K562 (cell line): Measurements from ENCODE around the gene PHF20. TPM values are rescaled to one million over a fixed set of nuclear protein-coding genes. Genes with fewer than 3 reads are reported as not detected.

Experiments
- ARID3B ChIP-seq: fragments of 250-450 bp; sonication (Bioruptor Pico); IDR thresholded peaks from 2 replicates; pipeline ENCODE4 v1.4.0; 2020; ENCODE audit warnings: borderline replicate concordance
- CHAMP1 ChIP-seq: fragments of 450-650 bp; IDR thresholded peaks from 2 replicates; pipeline ENCODE4 v1.6.1; 2016; ENCODE audit warnings: mild to moderate bottlenecking
- DEAF1 ChIP-seq: fragments of 450-650 bp; formaldehyde crosslinking; IDR thresholded peaks from 2 replicates; pipeline ENCODE4 v1.4.0; 2020; ENCODE audit warnings: mild to moderate bottlenecking, moderate library complexity
- ETV6 ChIP-seq, 3 experiments: fragments of 150-350 bp in 1 of 3; sonication (generic) in 1 of 3; formaldehyde crosslinking in 1 of 3; IDR thresholded peaks; 2 replicates each; pipeline versions ENCODE4 v1.6.1 to v1.8.0; 2014 to 2022; ENCODE audit warnings: borderline replicate concordance in 2 of 3, low read depth in 2 of 3, antibody characterized with exemption in 1 of 3, low read length in 1 of 3, mild to moderate bottlenecking in 1 of 3, missing genetic modification reagents in 1 of 3
- JUND ChIP-seq, 2 experiments: IDR thresholded peaks; 2 replicates in 1 of 2; 3 replicates in 1 of 2; pipeline ENCODE4 v1.6.1; 2011; ENCODE audit warnings: borderline replicate concordance in 2 of 2, low read depth in 2 of 2, low read length in 2 of 2, improper control_type of control experiment in 1 of 2, missing biosample characterization in 1 of 2, missing genetic modification characterization in 1 of 2, missing genetic modification reagents in 1 of 2
- KLF16 ChIP-seq: IDR thresholded peaks from 2 replicates; pipeline ENCODE4 v1.6.1; 2016; ENCODE audit warnings: antibody characterized with exemption
- MAZ ChIP-seq, 2 experiments: fragments of 450-650 bp in 1 of 2; sonication (generic) in 1 of 2; formaldehyde crosslinking; IDR thresholded peaks in 1 of 2; conservative IDR thresholded peaks in 1 of 2; 2 replicates each; pipeline versions ENCODE4 v1.4.0 to v1.5.0; 2020; ENCODE audit warnings: mild to moderate bottlenecking in 1 of 2, missing genetic modification reagents in 1 of 2
- NR4A1 ChIP-seq, 2 experiments: fragments of 250-450 bp in 1 of 2; fragments of 450-650 bp in 1 of 2; sonication (Bioruptor Pico) in 1 of 2; IDR thresholded peaks; 2 replicates each; pipeline versions ENCODE4 v1.4.0 to v1.6.1; 2016 to 2020; ENCODE audit warnings: mild to moderate bottlenecking in 2 of 2, missing compliant biosample characterization in 1 of 2, missing genetic modification characterization in 1 of 2, moderate library complexity in 1 of 2
- POLR2H ChIP-seq: IDR thresholded peaks from 2 replicates; pipeline ENCODE4 v1.6.1; 2016; ENCODE audit warnings: missing genetic modification characterization, low read depth, mild to moderate bottlenecking, control low read depth, missing compliant biosample characterization, moderate library complexity
- POLR3A ChIP-seq: IDR thresholded peaks from 2 replicates; pipeline ENCODE4 v1.6.1; 2011; ENCODE audit warnings: borderline replicate concordance, mild to moderate bottlenecking, moderate library complexity; ENCODE audit not compliant: insufficient read length, insufficient read depth; ENCODE audit errors: extremely low read depth
- PRMT5 ChIP-seq: sonication (generic); formaldehyde crosslinking; IDR thresholded peaks from 2 replicates; pipeline ENCODE4 v1.5.0; 2020; ENCODE audit warnings: missing genetic modification reagents
- SNIP1 ChIP-seq: fragments of 450-650 bp; IDR thresholded peaks from 2 replicates; pipeline ENCODE4 v1.7.1; 2017; ENCODE audit warnings: low read depth, mild to moderate bottlenecking
- ZNF184 ChIP-seq: sonication (generic); formaldehyde crosslinking; IDR thresholded peaks from 2 replicates; pipeline ENCODE4 v1.5.0; 2020; ENCODE audit warnings: missing genetic modification reagents
- ZNF239 ChIP-seq: fragments of 250-450 bp; sonication (Bioruptor Pico); IDR thresholded peaks from 2 replicates; pipeline ENCODE4 v1.4.0; 2020; ENCODE audit warnings: mild to moderate bottlenecking
- ZNF280B ChIP-seq: fragments of 250-450 bp; sonication (Bioruptor Pico); IDR thresholded peaks from 2 replicates; pipeline ENCODE4 v1.5.1; 2021; ENCODE audit warnings: mild to moderate bottlenecking
- ZNF436 ChIP-seq: fragments of 250-450, 450-650 bp; sonication (Bioruptor Pico); formaldehyde crosslinking; IDR thresholded peaks from 2 replicates; pipeline ENCODE4 v1.7.0; 2020; ENCODE audit warnings: mild to moderate bottlenecking
- ZZZ3 ChIP-seq: fragments of 450-650 bp; IDR thresholded peaks from 2 replicates; pipeline ENCODE4 v1.6.1; 2016; ENCODE audit warnings: antibody characterized with exemption, mild to moderate bottlenecking, moderate library complexity
- polyA plus RNA-seq, 8 experiments: library from polyadenylated mRNA; depleted of rRNA in 4 of 8; stranded (reverse) in 5 of 8; unstranded in 3 of 8; fragments of >200 nt; fragmentation: Nextera tagmentation in 2 of 8; fragmentation: Illumina TruSeq in 1 of 8; extraction: Ambion mirVana in 2 of 8; extraction: Trizol in 1 of 8; gene quantifications; 2 replicates each; pipeline versions ENCODE4 v1.2.1 to v1.2.3, GENCODE V29; 2011 to 2014; ENCODE audit warnings: inconsistent platforms in 1 of 8, missing spikeins in 1 of 8
- total RNA-seq, 7 experiments: library from RNA; depleted of rRNA in 6 of 7; stranded (reverse); fragments of >200 nt in 6 of 7; fragmentation: Illumina TruSeq in 2 of 7; extraction: Trizol in 2 of 7; gene quantifications; 2 replicates each; pipeline versions ENCODE4 v1.2.1 to v1.2.3, GENCODE V29; 2011 to 2021; ENCODE audit warnings: low replicate concordance in 1 of 7

Gene PHF20
- total and polyA plus RNA-seq, 9 of the 15 experiments (the other 6 are each of a cell fraction or from before 2014, with no cell fraction given), result 49.9 to 196 (median 70.7) TPM

- TF ChIP-seq JUND (IDR thresholded peaks at IDR 0.05; ENCODE audit: borderline replicate concordance, low read depth, low read length), result peak; percentile 51; the same call in 1 of the 2 replicates
- no peak for TF ChIP-seq JUND (tag; IDR thresholded peaks at IDR 0.05; ENCODE audit: borderline replicate concordance, low read depth, low read length)
- 0 out of 2 replicates have a peak, but pooled peaks have one; percentile 20 for TF ChIP-seq KLF16
- no peak for TF ChIP-seq SNIP1
- no peak for TF ChIP-seq ZNF280B (CRISPR knock-in tag)
- no peak for TF ChIP-seq POLR3A
- TF ChIP-seq NR4A1 (CRISPR knock-in tag; IDR thresholded peaks at IDR 0.05), result no peak
- no peak for TF ChIP-seq NR4A1 (tag; IDR thresholded peaks at IDR 0.05)
- TF ChIP-seq PRMT5 (CRISPR knock-in tag), result no peak
- no peak for TF ChIP-seq ETV6 (IDR thresholded peaks at IDR 0.05; ENCODE audit: borderline replicate concordance in 1 of 2, low read depth in 2 of 2, low read length in 1 of 2)
- TF ChIP-seq ETV6 (CRISPR knock-in tag; IDR thresholded peaks at IDR 0.05; ENCODE audit: borderline replicate concordance), result no peak
- no peak for TF ChIP-seq ZZZ3
- no peak for TF ChIP-seq ZNF184 (CRISPR knock-in tag)
- no peak for TF ChIP-seq ZNF436 (CRISPR knock-in tag)
- TF ChIP-seq POLR2H, result no peak
- peak in 1 of 2 experiments; percentile 53; a peak in 2 of 4 replicates for TF ChIP-seq MAZ (CRISPR knock-in tag; conservative IDR thresholded peaks at IDR 0.05 in 1 of 2, IDR thresholded peaks at IDR 0.05 in 1 of 2)
- TF ChIP-seq ZNF239, result no peak
- TF ChIP-seq DEAF1, result peak; percentile 85
- TF ChIP-seq CHAMP1, result no peak
- no peak for TF ChIP-seq ARID3B
These were observed 223.2 kb downstream of the PHF20 start (continued) for GRCh38 chr20:35994994-35995453.
